HFFc6 (cell line): ENCODE results near the gene ORMDL3. TPM values are rescaled to one million over a fixed set of nuclear protein-coding genes. Genes with fewer than 3 reads are reported as not detected.

Experiments
- DNase-seq: peaks from one replicate; pipeline ENCODE4 v3.0.0-alpha.2; 2018
- H3K27ac Mint-ChIP-seq: 2 replicates; pipeline ENCODE4 v1.8.0; 2020; ENCODE audit warnings: mild to moderate bottlenecking, mixed read lengths
- H3K27me3 Mint-ChIP-seq: 2 replicates; pipeline ENCODE4 v1.8.0; 2021; ENCODE audit warnings: mild to moderate bottlenecking, moderate library complexity, mixed read lengths; ENCODE audit not compliant: insufficient read depth
- H3K36me3 Mint-ChIP-seq: 2 replicates; pipeline ENCODE4 v1.8.0; 2021; ENCODE audit warnings: low read depth, mixed read lengths
- H3K4me1 Mint-ChIP-seq: 2 replicates; pipeline ENCODE4 v1.8.0; 2020; ENCODE audit warnings: low read depth, mixed read lengths
- H3K4me3 Mint-ChIP-seq: 2 replicates; pipeline ENCODE4 v1.8.0; 2020; ENCODE audit warnings: mild to moderate bottlenecking, moderate library complexity, mixed read lengths
- H3K9me3 Mint-ChIP-seq: 2 replicates; pipeline ENCODE4 v1.8.0; 2020; ENCODE audit warnings: mild to moderate bottlenecking, mixed read lengths
- total RNA-seq, 6 experiments: library from RNA; stranded (reverse); fragmentation: NEBNext Ultra II Directional; extraction: Animal tissue kit (Norgen Biotek cat#: 25700); gene quantifications; 2 replicates in 1 of 6; 3 replicates in 5 of 6; pipeline ENCODE4 v1.2.3, GENCODE V29; 2021
- TF ChIP-seq, protein P1 (sequence below): fragments of 200-600 bp; sonication (generic); IDR thresholded peaks from 2 replicates; pipeline ENCODE4 v1.5.0; 2021; ENCODE audit warnings: antibody characterized with exemption, mild to moderate bottlenecking

ORMDL3 gene
- total RNA-seq, 6 experiments from 2014 or later = 39.0 to 63.9 (median 49.9) TPM

DNA sequence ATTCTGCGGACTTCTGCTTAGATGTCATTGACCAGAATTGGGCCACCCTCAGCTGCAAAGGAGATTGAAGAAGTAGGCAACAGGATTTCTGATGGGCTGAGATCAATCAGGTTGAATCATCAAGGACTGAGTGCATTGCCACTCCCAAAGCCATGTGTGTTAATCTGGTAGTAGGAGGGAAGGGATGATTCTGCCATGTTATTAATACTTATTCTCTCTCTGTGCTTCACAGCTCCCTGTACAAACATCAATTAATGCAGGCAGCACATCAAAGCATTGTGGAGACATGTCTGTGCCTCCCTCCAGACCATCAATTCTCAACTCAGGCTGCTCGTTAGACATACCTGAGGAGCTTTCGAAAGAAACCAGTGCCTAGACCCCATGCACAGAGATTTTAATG lies 11.7 kb upstream of the ORMDL3 start:
- TF ChIP-seq, protein P1, sequence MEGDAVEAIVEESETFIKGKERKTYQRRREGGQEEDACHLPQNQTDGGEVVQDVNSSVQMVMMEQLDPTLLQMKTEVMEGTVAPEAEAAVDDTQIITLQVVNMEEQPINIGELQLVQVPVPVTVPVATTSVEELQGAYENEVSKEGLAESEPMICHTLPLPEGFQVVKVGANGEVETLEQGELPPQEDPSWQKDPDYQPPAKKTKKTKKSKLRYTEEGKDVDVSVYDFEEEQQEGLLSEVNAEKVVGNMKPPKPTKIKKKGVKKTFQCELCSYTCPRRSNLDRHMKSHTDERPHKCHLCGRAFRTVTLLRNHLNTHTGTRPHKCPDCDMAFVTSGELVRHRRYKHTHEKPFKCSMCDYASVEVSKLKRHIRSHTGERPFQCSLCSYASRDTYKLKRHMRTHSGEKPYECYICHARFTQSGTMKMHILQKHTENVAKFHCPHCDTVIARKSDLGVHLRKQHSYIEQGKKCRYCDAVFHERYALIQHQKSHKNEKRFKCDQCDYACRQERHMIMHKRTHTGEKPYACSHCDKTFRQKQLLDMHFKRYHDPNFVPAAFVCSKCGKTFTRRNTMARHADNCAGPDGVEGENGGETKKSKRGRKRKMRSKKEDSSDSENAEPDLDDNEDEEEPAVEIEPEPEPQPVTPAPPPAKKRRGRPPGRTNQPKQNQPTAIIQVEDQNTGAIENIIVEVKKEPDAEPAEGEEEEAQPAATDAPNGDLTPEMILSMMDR = no peak
- Mint-ChIP-seq H3K4me1 (peaks cover 29% of the 10 kb centered on the region), H3K27ac (peak overlapping the region; percentile 93), H3K27me3 (peaks cover 7% of the 10 kb centered on the region), H3K4me3 (peak overlapping the region; percentile 58; the same call in 1 of the 2 replicates), H3K9me3 (no peaks in the 10 kb centered on the region), H3K36me3 (no peaks in the 10 kb centered on the region)
- DNase-seq = no peak

GRCh38 chr17:39938140-39938869 lies 10.9 kb upstream of the ORMDL3 start:
- H3K27ac Mint-ChIP-seq = no peak overlapping the region
- H3K36me3 Mint-ChIP-seq = no peaks in the 10 kb centered on the region
- no peaks in the 10 kb centered on the region for H3K9me3 Mint-ChIP-seq

DNA sequence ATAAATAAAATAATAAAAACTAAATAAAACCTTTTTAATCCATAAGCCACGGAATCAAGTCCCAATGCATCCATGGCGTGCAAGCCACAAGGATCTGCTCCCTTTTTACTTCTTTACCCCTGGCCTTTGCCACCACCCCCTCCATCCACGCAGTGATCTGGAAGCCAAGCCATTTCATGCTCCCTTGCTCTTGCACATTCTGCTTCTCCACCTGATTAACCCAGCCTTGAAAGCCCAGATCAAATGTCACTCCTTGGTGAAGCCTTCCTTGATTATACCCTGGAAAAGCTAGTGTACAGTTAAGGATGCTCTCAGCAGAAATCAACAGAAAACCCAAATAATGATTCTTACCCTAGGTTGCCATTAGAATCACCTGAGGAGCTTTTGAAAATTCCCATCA lies 10.0 kb upstream of the ORMDL3 start:
- Mint-ChIP-seq H3K9me3 (no peaks in the 10 kb centered on the region), H3K27ac (no peak overlapping the region), H3K27me3 (peaks cover 10% of the 10 kb centered on the region), H3K4me1 (peaks cover 29% of the 10 kb centered on the region), H3K36me3 (no peaks in the 10 kb centered on the region), H3K4me3 (no peak overlapping the region)
- TF ChIP-seq, protein P1 = no peak
- no peak for DNase-seq

More at GRCh38 chr17:39938140-39938869, 10.9 kb upstream of the ORMDL3 start:
- Mint-ChIP-seq H3K4me3 (no peak overlapping the region), H3K4me1 (peaks cover 29% of the 10 kb centered on the region), H3K27me3 (peaks cover 7% of the 10 kb centered on the region)
- no peak for DNase-seq
- TF ChIP-seq, protein P1 = no peak

GRCh38 chr17:39935909-39936308 lies 8.5 kb upstream of the ORMDL3 start:
- Mint-ChIP-seq H3K4me3 (no peak overlapping the region), H3K36me3 (no peaks in the 10 kb centered on the region), H3K27ac (no peak overlapping the region), H3K4me1 (peaks cover 29% of the 10 kb centered on the region), H3K27me3 (peaks cover 8% of the 10 kb centered on the region), H3K9me3 (no peaks in the 10 kb centered on the region)
- DNase-seq = no peak
- TF ChIP-seq, protein P1 = no peak

- Mint-ChIP-seq H3K4me3 (no peak overlapping the region), H3K27ac (no peak overlapping the region), H3K36me3 (no peaks in the 10 kb centered on the region), H3K9me3 (no peaks in the 10 kb centered on the region), H3K4me1 (peaks cover 27% of the 10 kb centered on the region), H3K27me3 (peaks cover 6% of the 10 kb centered on the region)
- DNase-seq = no peak
- TF ChIP-seq, protein P1 = no peak
Measured at GRCh38 chr17:39934324-39934723, 6.9 kb upstream of the ORMDL3 start.
